CD4-positive, alpha-beta T cell (primary cell): ENCODE data around the gene FNDC8. TPM values are rescaled to one million over a fixed set of nuclear protein-coding genes. Genes with fewer than 3 reads are reported as not detected.

Experiments
- ATAC-seq: fragments of 200-7000 bp; cut with Tn5 transposase; one replicate; pipeline ENCODE4 v1.10.0; 2022; ENCODE audit warnings: mild to moderate bottlenecking; ENCODE audit not compliant: poor library complexity
- CTCF ChIA-PET: fragments of 350-600 bp; sonication (Branson Sonifier 250); formaldehyde crosslinking; loops from one replicate; lab custom pipeline; 2021; ENCODE audit warnings: antibody characterized with exemption, inconsistent platforms; lab: Charles Lee
- POLR2A ChIA-PET: fragments of 350-600 bp; sonication (Branson Sonifier 250); formaldehyde crosslinking; loops from one replicate; lab custom pipeline; 2021; ENCODE audit warnings: antibody characterized with exemption, inconsistent platforms; lab: Charles Lee
- DNase-seq, 14 experiments: peaks; one replicate each; pipeline ENCODE4 v3.0.0-alpha.2; 2013 to 2020; ENCODE audit warnings: mixed read lengths in 2 of 14
- H3K27ac ChIP-seq, 2 donors: one replicate each; pipeline versions ENCODE4 v1.5.1 to v1.7.0; 2013; ENCODE audit warnings: low read length in 2 of 2, low read depth in 1 of 2, mild to moderate bottlenecking in 1 of 2
- H3K27me3 ChIP-seq, 2 experiments: 1 replicate in 1 of 2; 2 replicates in 1 of 2; pipeline versions ENCODE4 v1.6.1 to v1.7.0; 2013; ENCODE audit warnings: low read length in 2 of 2, control low read depth in 1 of 2, mild to moderate bottlenecking in 1 of 2, moderate library complexity in 1 of 2; ENCODE audit not compliant: insufficient read depth in 2 of 2, control insufficient read depth in 1 of 2
- H3K36me3 ChIP-seq: one replicate; pipeline ENCODE4 v1.6.1; 2013; ENCODE audit warnings: low read length, control low read depth; ENCODE audit not compliant: insufficient read depth
- H3K4me1 ChIP-seq: one replicate; pipeline ENCODE4 v1.6.1; 2013; ENCODE audit warnings: low read length, control low read depth; ENCODE audit not compliant: insufficient read depth
- H3K4me3 ChIP-seq: one replicate; pipeline ENCODE4 v1.5.1; 2013; ENCODE audit warnings: mild to moderate bottlenecking, low read length, moderate library complexity
- H3K9me3 ChIP-seq, 2 experiments: 1 replicate in 1 of 2; 2 replicates in 1 of 2; pipeline versions ENCODE4 v1.6.1 to v1.7.0; 2013; ENCODE audit warnings: low read length in 2 of 2, mild to moderate bottlenecking in 2 of 2, control low read depth in 1 of 2, moderate library complexity in 1 of 2; ENCODE audit not compliant: control insufficient read depth in 1 of 2, insufficient read depth in 1 of 2
- H3K27ac Mint-ChIP-seq: one replicate; pipeline ENCODE4 v1.8.0; 2020; ENCODE audit warnings: mixed read lengths
- H3K27me3 Mint-ChIP-seq: one replicate; pipeline ENCODE4 v1.8.0; 2021; ENCODE audit warnings: mixed read lengths
- H3K36me3 Mint-ChIP-seq: one replicate; pipeline ENCODE4 v1.8.0; 2021; ENCODE audit warnings: low read depth, mixed read lengths
- H3K4me1 Mint-ChIP-seq: one replicate; pipeline ENCODE4 v1.8.0; 2021; ENCODE audit warnings: low read depth, mixed read lengths
- H3K4me3 Mint-ChIP-seq: one replicate; pipeline ENCODE4 v1.8.0; 2020; ENCODE audit warnings: mild to moderate bottlenecking, mixed read lengths
- H3K9me3 Mint-ChIP-seq: one replicate; pipeline ENCODE4 v1.8.0; 2020; ENCODE audit warnings: mixed read lengths
- CTCF ChIP-seq: fragments of 200-600 bp; IDR thresholded peaks from one replicate; pipeline ENCODE4 v1.8.0; 2022; ENCODE audit warnings: antibody characterized with exemption, mild to moderate bottlenecking
- intact Hi-C, 2 experiments: fragments of 100-400 bp; cut with DNase I in 1 of 2; cut with micrococcal nuclease in 1 of 2; formaldehyde crosslinking; loops; one replicate each; pipeline versions ENCODE4 v1.15.1 to v1.9.0; 2023 to 2025; cut with DNase I, micrococcal nuclease
- total RNA-seq, 174 experiments: library from RNA in 2 of 174; stranded (reverse) in 2 of 174; gene quantifications; one replicate each; pipeline ENCODE4 v1.2.3 and lab custom pipeline; 2021 to 2026

Gene FNDC8
- total RNA-seq, 2 experiments from 2014 or later: not detected

- H3K9me3 ChIP-seq: no peaks in the 10 kb centered on the region
- POLR2A ChIA-PET: interaction anchor here (0.5 to 0.7 kb wide), 2 partner anchors 16 to 114 kb away, joined by 3 read pairs; no protein-coding TSS in a partner anchor
- no peak overlapping the region for H3K4me3 ChIP-seq
- no peak overlapping the region for H3K27ac ChIP-seq
- no peaks in the 10 kb centered on the region for H3K27me3 Mint-ChIP-seq
- no peak overlapping the region for H3K27ac Mint-ChIP-seq
- CTCF ChIA-PET: no interaction called here
- peaks cover 11% of the 10 kb centered on the region for H3K4me1 Mint-ChIP-seq
- peaks cover 5% of the 10 kb centered on the region for H3K36me3 ChIP-seq
- H3K9me3 Mint-ChIP-seq: no peaks in the 10 kb centered on the region
- ATAC-seq (no peak), DNase-seq (no peak)
- peaks cover 15% of the 10 kb centered on the region for H3K36me3 Mint-ChIP-seq
- no peaks in the 10 kb centered on the region for H3K27me3 ChIP-seq
- intact Hi-C loops: no loop called here
- H3K4me1 ChIP-seq: peaks cover 10% of the 10 kb centered on the region
- H3K4me3 Mint-ChIP-seq: no peak overlapping the region
- TF ChIP-seq CTCF: no peak
These were observed 26.5 kb upstream of the FNDC8 start for GRCh38 chr17:35094902-35095301.

GRCh38 chr17:35095741-35096140 lies 25.7 kb upstream of the FNDC8 start:
- ChIA-PET POLR2A (interaction anchor here (1.0 kb wide), 1 partner anchor 114 kb away, joined by 3 read pairs; no protein-coding TSS in a partner anchor), CTCF (no interaction called here)
- no peak overlapping the region for H3K27ac ChIP-seq
- H3K27me3 Mint-ChIP-seq: no peaks in the 10 kb centered on the region
- H3K36me3 Mint-ChIP-seq: peaks cover 23% of the 10 kb centered on the region
- no peaks in the 10 kb centered on the region for H3K9me3 Mint-ChIP-seq
- H3K4me3 Mint-ChIP-seq: no peak overlapping the region
- H3K36me3 ChIP-seq: peaks cover 12% of the 10 kb centered on the region
- H3K27ac Mint-ChIP-seq: no peak overlapping the region
- TF ChIP-seq CTCF: no peak
- intact Hi-C loops: no loop called here
- H3K27me3 ChIP-seq: no peaks in the 10 kb centered on the region
- DNase-seq (no peak), ATAC-seq (no peak)
- H3K4me3 ChIP-seq: no peak overlapping the region
- H3K4me1 ChIP-seq: peaks cover 5% of the 10 kb centered on the region
- peaks cover 4% of the 10 kb centered on the region for H3K4me1 Mint-ChIP-seq
- no peaks in the 10 kb centered on the region for H3K9me3 ChIP-seq

- no peaks in the 10 kb centered on the region for H3K4me1 Mint-ChIP-seq
- CTCF ChIA-PET: no interaction called here
- H3K9me3 Mint-ChIP-seq: no peaks in the 10 kb centered on the region
These were observed 23.6 kb upstream of the FNDC8 start for GRCh38 chr17:35097776-35098175.

More at GRCh38 chr17:35097776-35098175, 23.6 kb upstream of the FNDC8 start:
- intact Hi-C loops: no loop called here
- POLR2A ChIA-PET: interaction anchor here (1.1 to 1.4 kb wide), 2 partner anchors 8 to 104 kb away, joined by 4 to 6 read pairs; no protein-coding TSS in a partner anchor
- no peak overlapping the region for H3K27ac Mint-ChIP-seq
- H3K4me3 Mint-ChIP-seq: no peak overlapping the region
- H3K4me1 ChIP-seq: peaks cover 5% of the 10 kb centered on the region
- no peak overlapping the region for H3K27ac ChIP-seq
- no peaks in the 10 kb centered on the region for H3K9me3 ChIP-seq
- no peak for ATAC-seq
- H3K4me3 ChIP-seq: no peak overlapping the region
- no peak for TF ChIP-seq CTCF
- no peaks in the 10 kb centered on the region for H3K27me3 ChIP-seq
- H3K36me3 Mint-ChIP-seq: peaks cover 40% of the 10 kb centered on the region
- DNase-seq: no peak
- no peaks in the 10 kb centered on the region for H3K27me3 Mint-ChIP-seq
- peaks cover 27% of the 10 kb centered on the region for H3K36me3 ChIP-seq
